Sigmoid colon (tissue), 4 donors: Measurements from ENCODE around the gene NIPSNAP3A.

Experiments
- POLR2A ChIP-seq, 2 donors: fragments of 450-650 bp; IDR thresholded peaks; one replicate each; pipeline ENCODE4 v1.6.1; 2016; ENCODE audit warnings: antibody characterized with exemption in 2 of 2, mild to moderate bottlenecking in 2 of 2, moderate library complexity in 2 of 2
- POLR2AphosphoS5 ChIP-seq, 4 donors: sonication (generic); formaldehyde crosslinking; IDR thresholded peaks; one replicate each; pipeline ENCODE4 v1.6.1; 2017; ENCODE audit warnings: antibody characterized with exemption in 4 of 4
- TF ChIP-seq, protein P1 (sequence below), 4 experiments: fragments of 450-650 bp in 3 of 4; fragments of 200-600 bp in 1 of 4; IDR thresholded peaks; one replicate each; pipeline ENCODE4 v1.5.1; 2016 to 2019; ENCODE audit warnings: antibody characterized with exemption in 4 of 4, mild to moderate bottlenecking in 3 of 4, moderate library complexity in 2 of 4

DNA sequence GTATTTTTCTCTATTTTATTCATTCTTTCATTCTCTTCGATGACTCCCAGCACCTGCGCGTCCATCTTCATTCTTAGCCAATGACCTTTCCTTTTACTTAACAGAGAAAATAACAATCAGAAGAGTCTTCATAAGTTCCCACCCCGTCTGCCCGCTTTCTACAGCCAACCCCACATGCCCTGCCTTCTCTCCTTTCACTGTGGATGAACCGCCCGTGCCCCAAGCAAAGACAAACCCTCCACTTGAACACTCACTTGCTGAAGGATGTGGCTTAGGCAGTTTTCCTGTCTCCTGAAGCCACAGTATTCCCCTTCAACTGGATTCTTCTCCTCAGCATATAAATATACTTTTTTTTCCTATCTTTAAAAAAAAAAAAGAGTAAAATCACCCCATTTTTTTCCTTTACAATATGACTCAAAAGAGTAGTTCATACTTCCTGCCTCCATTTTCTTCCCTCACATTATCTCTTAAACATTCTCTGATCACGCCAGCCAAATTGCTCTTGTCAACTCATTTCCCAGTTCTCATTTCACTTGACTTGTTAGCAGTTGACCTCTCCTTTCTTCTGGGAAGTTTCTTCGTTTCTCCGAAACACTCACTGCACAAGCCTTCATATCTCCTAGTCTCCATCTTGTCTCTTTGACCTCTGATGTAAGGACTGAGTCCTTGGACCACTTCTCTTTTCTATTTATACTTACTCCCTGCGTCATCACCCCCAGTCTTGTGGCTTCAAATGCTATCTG, 27.5 kb downstream of the NIPSNAP3A start:
- TF ChIP-seq POLR2A (IDR thresholded peaks at IDR 0.05) (no peak), POLR2AphosphoS5 (IDR thresholded peaks at IDR 0.05) (peak in 2 of 4 donors; percentile 5 to 8)
- TF ChIP-seq, protein P1, sequence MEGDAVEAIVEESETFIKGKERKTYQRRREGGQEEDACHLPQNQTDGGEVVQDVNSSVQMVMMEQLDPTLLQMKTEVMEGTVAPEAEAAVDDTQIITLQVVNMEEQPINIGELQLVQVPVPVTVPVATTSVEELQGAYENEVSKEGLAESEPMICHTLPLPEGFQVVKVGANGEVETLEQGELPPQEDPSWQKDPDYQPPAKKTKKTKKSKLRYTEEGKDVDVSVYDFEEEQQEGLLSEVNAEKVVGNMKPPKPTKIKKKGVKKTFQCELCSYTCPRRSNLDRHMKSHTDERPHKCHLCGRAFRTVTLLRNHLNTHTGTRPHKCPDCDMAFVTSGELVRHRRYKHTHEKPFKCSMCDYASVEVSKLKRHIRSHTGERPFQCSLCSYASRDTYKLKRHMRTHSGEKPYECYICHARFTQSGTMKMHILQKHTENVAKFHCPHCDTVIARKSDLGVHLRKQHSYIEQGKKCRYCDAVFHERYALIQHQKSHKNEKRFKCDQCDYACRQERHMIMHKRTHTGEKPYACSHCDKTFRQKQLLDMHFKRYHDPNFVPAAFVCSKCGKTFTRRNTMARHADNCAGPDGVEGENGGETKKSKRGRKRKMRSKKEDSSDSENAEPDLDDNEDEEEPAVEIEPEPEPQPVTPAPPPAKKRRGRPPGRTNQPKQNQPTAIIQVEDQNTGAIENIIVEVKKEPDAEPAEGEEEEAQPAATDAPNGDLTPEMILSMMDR (IDR thresholded peaks at IDR 0.05) = no peak
